DMS53 (cell line): ENCODE data around the gene ATF3.

ENCODE experiments used
- DNase-seq: peaks from one replicate; lab custom pipeline; 2025; lab: John Stamatoyannopoulos, UW

Gene ATF3

GRCh38 chr1:212608392-212608958 is at the start of gene ATF3:
ATF3 (plus strand) TSS chr1:212608761; CDS start chr1:212615022, 6,261 bp downstream.
- peak; percentile 100 for DNase-seq

- no peak for DNase-seq
Measured at GRCh38 chr1:212559929-212560328, 48.6 kb upstream of the ATF3 start.

- no peak for DNase-seq
Measured at GRCh38 chr1:212560933-212561460, 47.6 kb upstream of the ATF3 start.

DNA sequence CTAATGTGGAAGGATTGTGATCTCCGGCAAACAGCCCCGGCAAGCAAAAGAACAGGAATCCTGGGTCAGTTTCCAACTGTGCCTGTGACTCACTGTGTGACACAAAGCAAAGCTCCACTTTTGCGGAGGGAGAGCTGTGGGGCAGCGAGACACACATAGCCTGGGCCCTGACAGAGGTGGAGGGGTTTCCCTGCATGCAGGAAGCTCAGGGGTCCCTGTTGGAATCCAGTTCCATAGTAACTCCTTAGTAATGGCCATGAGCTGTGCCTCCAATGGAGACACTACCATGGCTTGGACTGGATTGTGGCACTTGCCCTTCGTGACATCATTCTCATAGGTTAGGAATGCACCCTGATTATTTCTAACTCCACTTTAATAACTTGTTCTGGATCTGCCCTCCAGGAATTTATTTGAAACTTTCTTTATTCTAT is 47.0 kb upstream of the ATF3 start:
- DNase-seq, result no peak

DNA sequence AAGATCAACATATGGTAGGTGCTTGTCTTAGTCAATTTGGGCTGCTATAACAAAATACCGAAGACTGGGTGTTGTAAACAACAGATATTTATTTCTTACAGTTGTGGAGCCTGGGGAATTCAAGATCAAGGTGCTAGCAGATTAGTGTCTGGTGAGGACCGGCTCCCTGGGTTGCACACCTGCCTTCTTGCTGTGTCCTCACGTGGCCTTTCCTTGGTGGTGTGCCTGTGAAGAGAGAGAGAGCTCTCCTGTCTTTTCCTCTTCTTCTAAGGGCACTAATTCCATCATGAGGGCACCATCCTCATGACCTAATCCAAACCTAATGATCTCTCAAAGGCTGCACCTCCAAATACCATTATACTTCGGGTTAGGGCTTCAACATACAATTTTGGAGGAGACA is 45.8 kb upstream of the ATF3 start:
- no peak for DNase-seq

DNA sequence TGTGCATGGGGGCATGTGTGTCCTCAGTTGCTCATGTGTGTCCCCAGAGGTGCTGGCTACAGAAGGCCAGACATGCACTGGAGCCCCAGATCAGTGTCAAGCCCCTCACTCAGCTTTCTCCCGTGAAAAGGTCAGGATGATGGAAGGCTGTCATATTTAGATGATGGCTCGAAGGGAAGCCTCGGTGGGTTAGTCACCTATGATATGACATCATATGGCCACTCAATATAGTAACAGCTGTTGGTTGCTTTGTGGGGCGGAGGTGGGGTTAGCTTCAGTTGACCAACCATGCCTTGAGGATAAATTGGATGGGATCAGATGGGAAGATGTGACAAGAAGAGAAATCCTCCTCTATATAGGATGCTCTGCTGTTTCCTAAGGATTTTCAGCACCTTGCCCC is 43.5 kb upstream of the ATF3 start:
- peak; percentile 64 for DNase-seq

DNA sequence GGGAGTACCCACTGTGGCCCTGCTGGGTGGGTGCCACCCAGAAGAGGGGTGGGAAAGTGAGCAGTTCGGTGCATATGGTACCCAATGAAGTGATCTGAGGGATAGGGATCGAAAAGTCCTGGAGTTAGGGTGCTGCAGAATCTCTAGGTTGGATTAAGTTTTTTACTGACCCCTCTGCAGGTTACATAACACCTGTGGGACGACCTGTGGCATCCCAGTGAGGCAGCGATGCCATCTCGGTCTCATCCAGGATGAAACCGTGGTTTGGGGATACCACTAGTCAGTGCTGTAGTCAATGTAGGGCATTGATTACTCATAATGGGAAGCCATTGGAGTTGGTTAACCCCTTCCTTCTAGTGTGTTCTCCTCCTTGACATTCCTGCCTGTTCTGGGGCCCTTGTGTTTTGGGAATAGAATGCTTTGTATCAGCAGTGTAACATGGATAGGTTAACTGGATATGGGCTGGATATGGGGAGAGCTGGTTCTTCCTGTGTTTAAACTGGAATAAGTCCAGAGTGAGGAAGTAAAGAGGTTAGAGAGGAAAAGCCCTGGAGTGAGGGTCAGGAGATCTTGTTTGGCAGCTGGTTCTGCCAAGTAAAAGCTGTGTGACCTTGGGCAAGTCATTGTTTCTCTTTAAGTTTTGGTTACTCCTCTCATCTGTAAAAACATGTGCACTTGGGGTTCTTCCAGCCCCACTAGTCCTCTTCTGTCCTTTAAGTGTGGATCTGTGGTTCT is 42.8 kb upstream of the ATF3 start:
- peak; percentile 63 for DNase-seq

DNA sequence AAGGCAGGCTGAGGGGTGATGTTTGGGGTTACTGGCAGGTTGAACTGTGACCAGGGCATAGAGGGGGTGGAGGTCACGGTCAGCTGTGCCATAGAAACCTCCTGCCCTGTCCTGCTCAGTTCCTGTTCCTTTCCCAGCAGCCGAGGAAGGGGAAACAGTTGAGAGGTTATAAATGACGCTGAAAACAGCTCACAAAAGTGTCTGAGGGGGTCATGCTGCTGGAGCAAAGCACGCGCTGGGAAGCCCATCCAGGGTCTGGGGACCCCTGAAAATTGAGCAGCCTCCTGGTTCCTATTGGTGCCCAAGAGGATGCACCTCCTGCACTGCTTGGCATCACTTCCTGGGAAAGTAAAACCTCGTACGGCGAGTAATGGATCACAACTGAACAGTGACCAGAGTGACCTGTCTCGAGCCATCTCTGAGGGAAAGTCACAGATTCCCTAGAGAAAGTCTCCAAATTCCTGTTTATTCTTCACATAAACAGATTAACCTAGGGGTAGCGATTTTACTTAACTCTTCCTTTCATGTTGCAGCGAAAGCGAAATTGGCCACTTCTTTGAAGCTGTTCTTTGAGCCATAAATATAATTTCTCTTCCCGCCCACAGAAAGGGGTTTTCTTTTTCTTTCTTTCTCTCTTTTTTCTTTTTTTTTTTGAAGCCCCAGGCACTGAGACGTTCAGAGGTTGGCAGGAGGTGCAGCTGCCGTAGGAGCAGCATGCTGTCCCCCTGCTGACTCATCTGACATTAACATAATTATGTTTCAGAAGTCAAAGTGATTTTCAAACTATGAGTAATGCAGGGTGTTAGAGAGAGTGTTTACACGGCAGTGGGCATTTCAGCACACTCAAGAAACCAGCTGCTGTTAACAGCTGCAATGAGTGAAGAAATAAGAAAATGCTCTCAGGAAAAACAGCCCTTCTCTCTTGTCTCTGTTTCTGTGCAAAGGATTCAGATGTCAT is 41.8 kb upstream of the ATF3 start:
- DNase-seq, result peak; percentile 98

DNA sequence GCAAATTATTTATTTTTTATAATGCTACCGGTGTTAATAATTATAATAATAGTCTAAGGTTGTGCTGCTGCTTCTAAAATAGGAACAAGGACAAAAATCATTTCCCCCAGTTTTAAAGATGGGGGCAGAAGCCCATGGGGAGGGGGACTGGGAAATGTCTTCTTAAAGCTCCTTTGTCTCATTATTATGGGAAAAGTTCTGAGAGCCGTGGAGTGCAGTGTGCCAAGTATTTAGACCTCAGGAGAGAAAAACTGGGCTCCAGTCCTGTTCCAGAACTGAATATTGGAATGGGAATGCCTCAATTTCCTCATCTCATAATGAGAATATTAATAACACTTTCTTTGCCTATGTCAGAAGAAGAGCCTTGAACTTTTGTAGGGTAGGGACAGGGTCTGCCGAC is 40.9 kb upstream of the ATF3 start:
- DNase-seq, result peak; percentile 53

DNA sequence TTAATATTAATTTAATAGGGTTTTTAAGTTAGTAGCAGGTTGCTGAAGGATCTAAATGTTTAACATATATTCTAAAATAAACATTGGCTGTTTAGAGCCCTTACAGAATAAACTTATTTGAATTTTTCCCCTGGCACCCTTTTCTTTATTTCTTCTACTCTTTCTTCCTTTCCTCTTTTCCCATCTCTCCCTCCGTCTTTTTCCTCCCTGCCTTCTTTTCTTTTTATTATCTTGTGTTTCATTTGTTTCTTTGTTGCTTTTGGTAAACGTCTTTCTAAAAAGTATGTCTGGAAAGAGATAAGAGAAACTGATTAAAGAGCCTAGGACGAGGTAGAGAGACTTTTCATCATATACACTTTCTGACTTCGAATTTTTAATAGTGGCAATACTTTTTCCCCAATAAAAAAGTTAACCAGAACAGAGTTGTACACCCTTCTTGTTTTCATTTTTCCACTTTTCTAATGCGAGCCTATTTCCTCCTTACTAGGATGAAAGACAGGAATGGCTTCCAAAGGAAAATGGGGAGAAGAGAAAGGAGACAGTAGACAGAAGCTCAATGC is 39.5 kb upstream of the ATF3 start:
- DNase-seq, result no peak

- DNase-seq, result no peak
Measured at GRCh38 chr1:212574732-212575131, 33.8 kb upstream of the ATF3 start.

DNA sequence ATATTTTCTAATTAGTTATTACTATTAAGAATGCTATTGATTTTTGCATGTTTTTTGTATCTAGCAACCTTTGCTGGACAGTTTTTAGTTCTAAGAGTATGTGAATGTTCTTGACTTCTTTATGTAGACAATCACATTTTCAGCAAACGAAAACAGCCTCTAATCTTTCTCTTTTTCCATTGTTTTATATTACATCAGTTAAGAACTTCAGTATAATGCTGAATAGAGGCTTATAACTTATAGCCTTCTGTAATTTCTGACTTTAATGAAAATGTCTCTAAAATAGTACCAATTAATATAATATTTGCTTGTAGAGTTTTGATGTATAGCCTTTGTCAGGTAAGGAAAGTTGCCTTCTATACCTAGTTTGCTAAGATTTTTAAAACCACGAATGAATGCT is 33.2 kb upstream of the ATF3 start:
- no peak for DNase-seq

GRCh38 chr1:212578041-212578440 is 30.5 kb upstream of the ATF3 start:
- DNase-seq, result no peak

DNA sequence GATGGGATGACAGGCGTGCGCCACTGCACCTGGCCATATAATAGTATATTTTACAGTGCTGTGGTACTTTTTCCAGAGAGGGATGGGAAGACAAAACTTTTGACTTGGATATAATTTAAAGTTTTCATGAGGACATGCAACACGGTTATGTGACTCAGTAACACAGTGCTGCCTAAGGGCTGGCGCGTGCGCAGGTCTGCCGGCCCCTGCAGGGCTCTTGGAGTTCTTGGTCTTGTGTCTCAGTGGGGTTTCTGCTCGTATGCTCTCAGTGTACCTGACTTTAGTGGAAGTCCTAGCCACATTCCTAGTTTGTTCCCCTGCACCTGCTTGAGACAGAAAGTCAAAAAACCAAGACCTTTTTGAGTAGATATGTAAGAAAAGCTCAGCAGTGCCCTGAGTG is 27.5 kb upstream of the ATF3 start:
- no peak for DNase-seq

GRCh38 chr1:212582291-212582690 is 26.3 kb upstream of the ATF3 start:
- no peak for DNase-seq

DNA sequence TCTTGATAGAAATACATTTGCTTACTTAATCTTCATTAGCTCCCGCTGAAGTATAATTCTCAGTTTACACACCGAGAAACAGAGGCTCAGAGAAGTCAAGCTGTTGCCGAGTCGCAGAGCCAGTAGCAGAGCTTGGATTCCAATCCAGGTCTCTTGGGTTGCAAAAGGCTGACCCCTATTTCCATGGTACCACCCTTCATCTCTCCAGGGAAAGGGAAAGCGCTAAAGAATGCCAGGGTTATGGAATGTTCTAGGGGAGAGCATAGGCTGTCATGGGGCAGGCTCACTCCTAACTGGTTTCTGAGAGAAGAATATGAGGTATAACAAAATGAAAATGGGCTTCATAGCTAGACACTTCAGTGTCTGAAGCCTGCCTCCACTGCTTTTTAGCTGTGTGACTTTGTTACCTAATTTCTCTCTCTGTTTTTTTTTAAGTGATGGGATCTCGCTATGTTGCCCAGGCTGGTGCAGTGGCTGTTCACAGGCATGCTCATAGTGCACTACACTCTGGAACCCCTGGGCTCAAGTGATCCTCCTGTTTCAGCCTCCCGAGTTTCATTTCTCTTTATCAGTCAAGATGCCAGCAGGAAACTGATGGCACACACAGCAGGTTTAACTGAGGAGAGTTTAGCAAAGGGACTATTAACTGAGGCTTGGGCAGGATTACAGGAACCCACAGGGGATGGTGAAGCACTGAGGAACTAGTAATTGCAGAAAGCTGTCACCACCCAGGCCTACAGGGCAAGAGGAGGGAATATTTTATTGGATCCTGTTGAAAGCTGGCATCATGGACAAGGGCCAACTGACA is 25.5 kb upstream of the ATF3 start:
- no peak for DNase-seq

DNA sequence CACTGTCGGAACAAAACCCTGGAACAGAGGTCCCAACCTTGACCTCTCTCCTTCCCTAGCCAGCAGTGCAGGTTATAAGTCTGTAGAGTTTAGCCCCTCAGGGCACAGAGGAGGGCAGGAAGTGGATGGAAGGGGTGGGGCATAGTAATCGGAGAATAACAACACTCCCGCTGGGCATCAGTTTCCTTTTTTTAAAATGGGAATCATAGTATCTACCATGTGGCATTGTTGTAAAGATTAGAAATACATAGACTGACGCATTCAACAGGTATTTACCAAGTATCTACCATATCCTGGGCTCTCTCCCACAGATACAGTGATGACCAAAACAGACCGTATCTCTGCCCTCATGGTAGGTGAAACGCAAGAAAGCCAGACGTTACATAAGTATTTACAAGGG is 24.9 kb upstream of the ATF3 start:
- no peak for DNase-seq

- DNase-seq, result no peak
Measured at GRCh38 chr1:212584092-212584886, 24.3 kb upstream of the ATF3 start.

- DNase-seq, result no peak
Measured at GRCh38 chr1:212585210-212585609, 23.4 kb upstream of the ATF3 start.

GRCh38 chr1:212586206-212587015 is 22.1 kb upstream of the ATF3 start:
- no peak for DNase-seq
